Measurements from ENCODE around the gene MPV17. TPM values are rescaled to one million over a fixed set of nuclear protein-coding genes. Genes with fewer than 3 reads are reported as not detected.

The MPV17 gene
- total and polyA plus RNA-seq, 2 of the 13 experiments (the other 11 are each of a cell fraction or from before 2014, with no cell fraction given) = 48.9 to 129 TPM

- no peak overlapping the region for H3K4me2 ChIP-seq (ENCODE audit: low read depth, low read length)
- peaks cover 6% of the 10 kb centered on the region; the same call in 1 of the 2 replicates for H4K20me1 ChIP-seq (ENCODE audit: insufficient read depth, low read length)
- WGBS (ENCODE audit: low lambda C conversion rate) = 97% methylated on average over 2 of the region's 2 CpGs
- H3K4me1 ChIP-seq (ENCODE audit: insufficient read depth, low read length) = peaks cover 32% of the 10 kb centered on the region
- no peak overlapping the region for H3K9ac ChIP-seq (ENCODE audit: insufficient read depth, low read depth, low read length)
- ChIA-PET POLR2A (no interaction called here), CTCF (ENCODE audit: low intra/inter-chr PET ratio, low total read pairs) (no interaction called here)
- intact Hi-C loops (cut with micrococcal nuclease; ENCODE audit: unreplicated experiment) = no loop called here
- H3K9me3 ChIP-seq (ENCODE audit: low read length) = no peaks in the 10 kb centered on the region
- H3K79me2 ChIP-seq (ENCODE audit: insufficient read depth, low read length) = peaks cover 79% of the 10 kb centered on the region
- no peak overlapping the region for H3K4me3 ChIP-seq (replicated peaks in 1 of 3; ENCODE audit: insufficient read depth in 1 of 3, low read depth in 2 of 3, low read length in 3 of 3)
- H2AFZ ChIP-seq (ENCODE audit: low read length) = no peak overlapping the region
- no TSS peak for BruUV-seq (replicated peaks)
- no peak overlapping the region for H3K27ac ChIP-seq (ENCODE audit: extremely low read length, insufficient read depth, low read length)
- no peak for TF ChIP-seq ZBTB33 (CRISPR knock-in tag; IDR thresholded peaks at IDR 0.05)
- DNase-seq (ENCODE audit: low spot score) (no peak), FAIRE-seq (no peak), ATAC-seq (no peak; the same call in 2 of the 3 replicates)
- H3K36me3 ChIP-seq (replicated peaks in 1 of 2; ENCODE audit: control insufficient read depth in 1 of 2, insufficient read depth in 2 of 2, low read length in 2 of 2) = peaks cover 8 to 18% of the 10 kb centered on the region in 2 experiments; a peak in 4 of 5 replicates
- in situ Hi-C loops (cut with HindIII; ENCODE audit: extremely low pct_ligation_motif_present, low pct_unique_long_range_greater_than_20kb) = no loop called here
- no peaks in the 10 kb centered on the region for H3K27me3 ChIP-seq (ENCODE audit: control insufficient read depth in 1 of 2, insufficient read depth in 2 of 2, low read length in 2 of 2)
Measured at GRCh38 chr2:27347641-27348040, 24.7 kb upstream of the MPV17 start.

- WGBS (ENCODE audit: low lambda C conversion rate) = 97% methylated on average over 7 of the region's 7 CpGs
- Histone ChIP-seq H3K9ac (ENCODE audit: insufficient read depth, low read depth, low read length) (no peak overlapping the region), H3K27me3 (ENCODE audit: control insufficient read depth in 1 of 2, insufficient read depth in 2 of 2, low read length in 2 of 2) (no peaks in the 10 kb centered on the region), H3K4me3 (replicated peaks in 1 of 3; ENCODE audit: insufficient read depth in 1 of 3, low read depth in 2 of 3, low read length in 3 of 3) (no peak overlapping the region), H3K27ac (ENCODE audit: extremely low read length, insufficient read depth, low read length) (no peak overlapping the region), H2AFZ (ENCODE audit: low read length) (no peak overlapping the region), H3K79me2 (ENCODE audit: insufficient read depth, low read length) (no peaks in the 10 kb centered on the region), H4K20me1 (ENCODE audit: insufficient read depth, low read length) (no peaks in the 10 kb centered on the region), H3K36me3 (replicated peaks in 1 of 2; ENCODE audit: control insufficient read depth in 1 of 2, insufficient read depth in 2 of 2, low read length in 2 of 2) (peaks cover 44 to 63% of the 10 kb centered on the region in 2 experiments), H3K4me2 (ENCODE audit: low read depth, low read length) (no peak overlapping the region), H3K4me1 (ENCODE audit: insufficient read depth, low read length) (no peaks in the 10 kb centered on the region), H3K9me3 (ENCODE audit: low read length) (no peaks in the 10 kb centered on the region)
- in situ Hi-C loops (cut with HindIII; ENCODE audit: extremely low pct_ligation_motif_present, low pct_unique_long_range_greater_than_20kb) (no loop called here), intact Hi-C loops (cut with micrococcal nuclease; ENCODE audit: unreplicated experiment) (no loop called here)
- ChIA-PET POLR2A (no interaction called here), CTCF (ENCODE audit: low intra/inter-chr PET ratio, low total read pairs) (no interaction called here)
- TF ChIP-seq AGO2 (optimal IDR thresholded peaks at IDR 0.05; ENCODE audit: low read depth, low read length) (peak; percentile 16), ZSCAN21 (CRISPR knock-in tag; IDR thresholded peaks at IDR 0.05; ENCODE audit: borderline replicate concordance) (no peak)
- no peak for DNase-seq (ENCODE audit: low spot score)
- ATAC-seq = peak; percentile 14; the same call in 1 of the 3 replicates
- BruUV-seq (replicated peaks) = no TSS peak
- FAIRE-seq = no peak
Measured at GRCh38 chr2:27336173-27336572, 13.3 kb upstream of the MPV17 start.

Measured in HepG2 (cell line).